HepG2 (cell line): Measurements from ENCODE around the gene KLK7. TPM values are rescaled to one million over a fixed set of nuclear protein-coding genes. Genes with fewer than 3 reads are reported as not detected.

Source experiments
- ATAC-seq: fragments of 200-7000 bp; cut with Tn5 transposase; 3 replicates; pipeline ENCODE4 v1.9.1; 2020; ENCODE audit warnings: mild to moderate bottlenecking, moderate library complexity
- BruUV-seq: library from RNA; stranded (reverse); fragments of 400-500 nt; replicated peaks from 2 replicates; lab custom pipeline; 2021; lab: Mats Ljungman, UMichigan
- CTCF ChIA-PET: fragments of 300-600 bp; formaldehyde crosslinking; extraction: SDS; loops from one replicate; lab custom pipeline; 2021; ENCODE audit warnings: low total read pairs, inconsistent platforms, low intra/inter-chr PET ratio; lab: Yijun Ruan, JAX
- POLR2A ChIA-PET: fragments of 350-600 bp; sonication (Branson Sonifier 250); formaldehyde crosslinking; loops from one replicate; lab custom pipeline; 2020; ENCODE audit warnings: antibody characterized with exemption, inconsistent platforms; lab: Yijun Ruan, JAX
- DNase-seq: peaks from one replicate; pipeline ENCODE4 v3.0.0-alpha.2; 2015; ENCODE audit warnings: low spot score
- FAIRE-seq: peaks from 3 replicates; lab custom pipeline; 2011; peaks lifted over from hg19 to GRCh38; lab: Jason Lieb, UNC
- H2AFZ ChIP-seq: one replicate; pipeline ENCODE4 v1.6.1; 2011; ENCODE audit warnings: low read length, inconsistent platforms
- H3K27ac ChIP-seq: fragments of 300-600 bp; 3 replicates; pipeline ENCODE4 v1.8.0; 2011; ENCODE audit warnings: mixed run types, mild to moderate bottlenecking, mixed read lengths, low read length, inconsistent platforms; ENCODE audit not compliant: insufficient read depth; ENCODE audit errors: extremely low read length
- H3K27me3 ChIP-seq, 2 experiments: fragments of 200-600 bp in 1 of 2; 2 replicates in 1 of 2; 3 replicates in 1 of 2; pipeline versions ENCODE4 v1.6.0 to v1.8.0; 2011; ENCODE audit warnings: low read length in 2 of 2, mild to moderate bottlenecking in 2 of 2, moderate library complexity in 2 of 2, inconsistent platforms in 1 of 2; ENCODE audit not compliant: insufficient read depth in 2 of 2, control insufficient read depth in 1 of 2
- H3K36me3 ChIP-seq, 2 experiments: fragments of 200-600 bp in 1 of 2; replicated peaks in 1 of 2; 2 replicates in 1 of 2; 3 replicates in 1 of 2; pipeline versions ENCODE4 v1.5.1 to v1.8.0; 2011; ENCODE audit warnings: low read length in 2 of 2, inconsistent platforms in 1 of 2; ENCODE audit not compliant: insufficient read depth in 2 of 2, control insufficient read depth in 1 of 2
- H3K4me1 ChIP-seq: 2 replicates; pipeline ENCODE4 v1.5.1; 2012; ENCODE audit warnings: low read length, inconsistent platforms; ENCODE audit not compliant: insufficient read depth
- H3K4me2 ChIP-seq: 2 replicates; pipeline ENCODE4 v1.6.0; 2011; ENCODE audit warnings: low read depth, low read length, inconsistent platforms
- H3K4me3 ChIP-seq, 3 experiments: fragments of 200-600 bp in 1 of 3; sonication (generic), shearing (Covaris generic) in 1 of 3; replicated peaks in 1 of 3; 2 replicates each; pipeline ENCODE4 v1.5.1; 2011 to 2016; ENCODE audit warnings: low read length in 3 of 3, inconsistent platforms in 2 of 3, low read depth in 2 of 3, mild to moderate bottlenecking in 2 of 3, control low read depth in 1 of 3, mixed read lengths in 1 of 3; ENCODE audit not compliant: insufficient read depth in 1 of 3
- H3K79me2 ChIP-seq: one replicate; pipeline ENCODE4 v1.6.1; 2011; ENCODE audit warnings: low read length, inconsistent platforms; ENCODE audit not compliant: insufficient read depth
- H3K9ac ChIP-seq: 2 replicates; pipeline ENCODE4 v1.6.0; 2011; ENCODE audit warnings: mild to moderate bottlenecking, low read depth, low read length, inconsistent platforms; ENCODE audit not compliant: insufficient read depth
- H3K9me3 ChIP-seq: 2 replicates; pipeline ENCODE4 v1.5.1; 2012; ENCODE audit warnings: mild to moderate bottlenecking, low read length
- H4K20me1 ChIP-seq: 2 replicates; pipeline ENCODE4 v1.6.0; 2011; ENCODE audit warnings: inconsistent platforms, mild to moderate bottlenecking, low read length, moderate library complexity; ENCODE audit not compliant: insufficient read depth
- AGO2 ChIP-seq: fragments of 200-400 bp; formaldehyde crosslinking; optimal IDR thresholded peaks from 2 replicates; pipeline ENCODE3; 2017; ENCODE audit warnings: mild to moderate bottlenecking, low read depth, low read length, moderate library complexity
- NONO ChIP-seq, 2 experiments: fragments of 450-650 bp in 1 of 2; sonication (generic) in 1 of 2; formaldehyde crosslinking in 1 of 2; IDR thresholded peaks in 1 of 2; conservative IDR thresholded peaks in 1 of 2; 2 replicates each; pipeline versions ENCODE4 v1.6.1 to v1.8.0; 2017 to 2022; ENCODE audit warnings: mild to moderate bottlenecking in 1 of 2, missing genetic modification reagents in 1 of 2, moderate library complexity in 1 of 2
- SPEN ChIP-seq: sonication (generic); formaldehyde crosslinking; IDR thresholded peaks from 2 replicates; pipeline ENCODE4 v1.5.1; 2020; ENCODE audit warnings: low read depth, mild to moderate bottlenecking, missing genetic modification reagents
- TP53 ChIP-seq: sonication (generic); formaldehyde crosslinking; conservative IDR thresholded peaks from 2 replicates; pipeline ENCODE4 v1.4.0; 2020; ENCODE audit warnings: missing genetic modification reagents
- ZNF251 ChIP-seq: sonication (generic); formaldehyde crosslinking; IDR thresholded peaks from 2 replicates; pipeline ENCODE4 v1.9.0; 2021; ENCODE audit warnings: mild to moderate bottlenecking, missing genetic modification reagents
- ZNF496 ChIP-seq: sonication (generic); formaldehyde crosslinking; IDR thresholded peaks from 2 replicates; pipeline ENCODE4 v1.8.1; 2023; ENCODE audit warnings: mild to moderate bottlenecking, moderate library complexity, missing genetic modification reagents; ENCODE audit not compliant: insufficient replicate concordance
- ZNF577 ChIP-seq: sonication (generic); formaldehyde crosslinking; IDR thresholded peaks from 2 replicates; pipeline ENCODE4 v1.4.0; 2020; ENCODE audit warnings: mild to moderate bottlenecking, low read depth, missing genetic modification reagents, borderline replicate concordance
- WGBS: methylation state at CpG from one replicate; pipeline ENCODE4 v1.1.6; 2017; ENCODE audit warnings: low lambda C conversion rate; 5-methylcytosine and 5-hydroxymethylcytosine counted together
- in situ Hi-C: cut with HindIII; loops from 2 replicates; pipeline ENCODE4 v1.10.0; 2017; ENCODE audit warnings: low pct_unique_long_range_greater_than_20kb; ENCODE audit not compliant: extremely low pct_ligation_motif_present
- intact Hi-C: fragments of 100-400 bp; cut with micrococcal nuclease; formaldehyde crosslinking; loops from one replicate; pipeline ENCODE4 v1.10.0; 2022; ENCODE audit not compliant: unreplicated experiment
- polyA plus RNA-seq, 8 experiments: library from polyadenylated mRNA; depleted of rRNA in 3 of 8; stranded (reverse) in 7 of 8; unstranded in 1 of 8; fragments of >200 nt; fragmentation: Illumina TruSeq in 4 of 8; extraction: Trizol in 4 of 8; gene quantifications; 2 replicates each; pipeline versions ENCODE4 v1.2.1 to v1.2.3, GENCODE V29; 2011 to 2016; ENCODE audit warnings: low read depth in 4 of 8, missing spikeins in 1 of 8, mixed read lengths in 1 of 8; ENCODE audit not compliant: insufficient read depth in 1 of 8
- total RNA-seq, 5 experiments: library from RNA; depleted of rRNA; stranded (reverse); fragments of >200 nt; fragmentation: Illumina TruSeq; extraction: Trizol; gene quantifications; 2 replicates each; pipeline ENCODE4 v1.2.3, GENCODE V29; 2016; ENCODE audit warnings: low read depth in 1 of 5
- TF ChIP-seq, protein P1 (sequence below): sonication (generic); formaldehyde crosslinking; conservative IDR thresholded peaks from 2 replicates; pipeline ENCODE4 v1.8.0; 2022; ENCODE audit warnings: low read depth, missing genetic modification reagents

Gene KLK7
- total and polyA plus RNA-seq, 2 of the 13 experiments (the other 11 are each of a cell fraction or from before 2014, with no cell fraction given) = not detected

DNA sequence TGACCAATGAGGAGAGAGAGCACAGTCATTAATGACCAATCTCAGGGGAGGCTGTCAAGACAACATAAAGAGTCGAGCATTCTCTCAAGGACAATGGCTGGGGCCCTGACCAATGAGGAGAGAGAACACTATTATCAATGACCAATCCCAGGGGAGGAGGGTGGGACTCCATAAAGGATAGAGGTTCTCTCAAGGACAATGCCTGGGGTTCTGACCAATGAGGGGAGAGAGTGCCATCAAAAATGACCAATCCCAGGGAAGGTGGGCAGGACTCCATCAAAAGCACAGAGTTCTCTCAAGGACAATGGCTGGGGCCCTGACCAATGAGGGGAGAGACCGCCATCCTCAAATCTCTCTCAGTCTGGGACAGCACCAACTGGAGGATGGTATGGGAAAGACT is 46.0 kb upstream of the KLK7 start:
- CTCF ChIA-PET = no interaction called here
- BruUV-seq = no TSS peak
- Histone ChIP-seq H3K9me3 (no peaks in the 10 kb centered on the region), H3K9ac (no peak overlapping the region), H3K36me3 (no peaks in the 10 kb centered on the region), H2AFZ (no peak overlapping the region), H4K20me1 (no peaks in the 10 kb centered on the region), H3K4me3 (no peak overlapping the region), H3K4me2 (no peak overlapping the region), H3K27ac (no peak overlapping the region), H3K27me3 (peaks cover 11 to 43% of the 10 kb centered on the region in 2 experiments; a peak in 4 of 5 replicates), H3K79me2 (no peaks in the 10 kb centered on the region), H3K4me1 (no peaks in the 10 kb centered on the region)
- DNase-seq (no peak), ATAC-seq (no peak), FAIRE-seq (no peak)
- TF ChIP-seq NONO (IDR thresholded peaks at IDR 0.05) (no peak), NONO (CRISPR knock-in tag; conservative IDR thresholded peaks at IDR 0.05) (no peak), SPEN (CRISPR knock-in tag) (no peak), AGO2 (no peak), ZNF577 (CRISPR knock-in tag) (no peak), TP53 (CRISPR knock-in tag) (no peak), ZNF496 (no peak)
- in situ Hi-C loops = no loop called here
- 44% methylated on average over 2 of the region's 2 CpGs for WGBS
- POLR2A ChIA-PET = no interaction called here
- intact Hi-C loops = no loop called here

DNA sequence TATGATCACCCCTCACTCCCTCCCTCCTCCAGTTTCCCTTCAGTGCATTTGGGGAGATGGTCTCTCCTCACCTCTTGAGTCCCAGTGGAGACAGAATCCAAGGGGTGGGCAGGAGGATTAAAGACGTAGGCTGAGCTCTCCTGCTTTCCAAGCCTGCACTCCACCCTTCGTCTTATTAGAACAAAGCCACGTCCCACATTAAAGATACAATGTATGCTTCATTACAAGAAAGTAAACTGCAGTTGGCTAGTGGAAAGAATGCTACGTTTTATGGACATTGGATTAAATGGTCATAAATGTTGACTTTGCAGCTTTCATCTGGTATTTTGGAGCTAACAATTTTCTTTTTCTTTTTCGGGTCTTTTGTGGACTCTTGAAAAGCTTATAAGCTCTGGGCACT is 44.2 kb upstream of the KLK7 start:
- no peaks in the 10 kb centered on the region for H3K4me1 ChIP-seq
- ATAC-seq = no peak
- no peak overlapping the region for H3K4me3 ChIP-seq
- ChIA-PET POLR2A (no interaction called here), CTCF (no interaction called here)
- no peak for FAIRE-seq
- H3K9ac ChIP-seq = no peak overlapping the region
- H3K27ac ChIP-seq = no peak overlapping the region
- no peak for DNase-seq
- no TSS peak for BruUV-seq
- H3K9me3 ChIP-seq = no peaks in the 10 kb centered on the region
- no peaks in the 10 kb centered on the region for H4K20me1 ChIP-seq
- H3K27me3 ChIP-seq = peaks cover 12 to 42% of the 10 kb centered on the region in 2 experiments; a peak in 4 of 5 replicates
- H3K36me3 ChIP-seq = no peaks in the 10 kb centered on the region
- no peak overlapping the region for H3K4me2 ChIP-seq
- no peaks in the 10 kb centered on the region for H3K79me2 ChIP-seq
- no peak overlapping the region for H2AFZ ChIP-seq
- intact Hi-C loops = no loop called here
- TF ChIP-seq, protein P1, sequence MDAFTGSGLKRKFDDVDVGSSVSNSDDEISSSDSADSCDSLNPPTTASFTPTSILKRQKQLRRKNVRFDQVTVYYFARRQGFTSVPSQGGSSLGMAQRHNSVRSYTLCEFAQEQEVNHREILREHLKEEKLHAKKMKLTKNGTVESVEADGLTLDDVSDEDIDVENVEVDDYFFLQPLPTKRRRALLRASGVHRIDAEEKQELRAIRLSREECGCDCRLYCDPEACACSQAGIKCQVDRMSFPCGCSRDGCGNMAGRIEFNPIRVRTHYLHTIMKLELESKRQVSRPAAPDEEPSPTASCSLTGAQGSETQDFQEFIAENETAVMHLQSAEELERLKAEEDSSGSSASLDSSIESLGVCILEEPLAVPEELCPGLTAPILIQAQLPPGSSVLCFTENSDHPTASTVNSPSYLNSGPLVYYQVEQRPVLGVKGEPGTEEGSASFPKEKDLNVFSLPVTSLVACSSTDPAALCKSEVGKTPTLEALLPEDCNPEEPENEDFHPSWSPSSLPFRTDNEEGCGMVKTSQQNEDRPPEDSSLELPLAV (CRISPR knock-in tag) = no peak
- TF ChIP-seq ZNF251 (CRISPR knock-in tag) = no peak
- TF ChIP-seq, all 625 proteins: peak for 0
- in situ Hi-C loops = no loop called here
- WGBS = 0% methylated on average over 5 of the region's 5 CpGs
